HG02885 (cell line): ENCODE data around the gene HINT2.
A peak's percentile ranks its signal among the peaks of the same experiment; 100 is the strongest.

Experiments used
- ATAC-seq: cut with Tn5 transposase; IDR thresholded peaks from one replicate; pipeline ENCODE4 v1.9.1; 2021; ENCODE audit warnings: mild to moderate bottlenecking; ENCODE audit not compliant: unreplicated experiment, poor library complexity

Gene HINT2

DNA sequence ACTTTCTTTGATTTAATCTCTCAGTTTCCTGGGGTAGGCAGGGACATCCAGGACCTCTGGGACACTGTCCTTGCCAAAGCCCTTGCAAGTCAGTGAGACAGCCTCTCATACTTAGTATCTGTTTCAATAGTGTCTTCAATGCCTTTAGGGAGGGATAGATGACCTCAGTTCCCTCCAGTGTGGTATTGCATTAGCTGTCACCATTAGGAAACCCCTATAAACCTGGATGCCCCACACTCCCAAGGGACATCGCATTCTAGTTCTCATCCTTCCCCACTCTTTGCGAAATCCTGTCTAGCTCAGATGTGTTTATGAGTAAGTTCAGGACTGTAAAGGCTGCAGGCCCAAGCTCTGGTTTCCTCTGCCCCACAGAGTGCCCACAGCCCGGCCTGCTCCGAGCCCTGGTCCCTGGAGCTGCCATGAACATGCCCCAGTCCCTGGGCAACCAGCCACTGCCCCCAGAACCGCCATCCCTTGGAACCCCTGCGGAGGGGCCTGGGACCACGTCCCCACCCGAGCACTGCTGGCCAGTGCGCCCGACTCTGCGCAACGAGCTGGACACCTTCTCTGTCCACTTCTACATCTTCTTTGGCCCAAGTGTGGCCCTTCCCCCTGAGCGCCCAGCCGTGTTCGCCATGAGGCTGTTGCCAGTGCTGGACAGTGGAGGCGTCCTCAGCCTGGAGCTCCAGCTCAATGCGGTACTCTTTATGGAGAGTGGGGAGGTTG lies 27.3 kb upstream of the HINT2 start:
- ATAC-seq: no peak

DNA sequence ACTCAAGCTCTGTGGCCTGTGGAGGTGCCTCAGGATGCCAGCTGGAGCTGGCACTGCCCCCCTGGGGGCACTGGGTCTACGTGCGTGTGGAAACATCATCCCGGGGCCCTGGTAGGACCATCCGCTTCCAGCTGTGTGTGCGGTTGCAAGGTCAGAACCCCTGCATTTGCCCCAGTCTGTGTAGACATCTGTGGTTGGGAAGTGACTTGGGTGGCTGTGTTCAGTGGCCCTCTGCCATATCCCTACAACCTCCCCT lies 26.7 kb upstream of the HINT2 start:
- ATAC-seq: no peak

DNA sequence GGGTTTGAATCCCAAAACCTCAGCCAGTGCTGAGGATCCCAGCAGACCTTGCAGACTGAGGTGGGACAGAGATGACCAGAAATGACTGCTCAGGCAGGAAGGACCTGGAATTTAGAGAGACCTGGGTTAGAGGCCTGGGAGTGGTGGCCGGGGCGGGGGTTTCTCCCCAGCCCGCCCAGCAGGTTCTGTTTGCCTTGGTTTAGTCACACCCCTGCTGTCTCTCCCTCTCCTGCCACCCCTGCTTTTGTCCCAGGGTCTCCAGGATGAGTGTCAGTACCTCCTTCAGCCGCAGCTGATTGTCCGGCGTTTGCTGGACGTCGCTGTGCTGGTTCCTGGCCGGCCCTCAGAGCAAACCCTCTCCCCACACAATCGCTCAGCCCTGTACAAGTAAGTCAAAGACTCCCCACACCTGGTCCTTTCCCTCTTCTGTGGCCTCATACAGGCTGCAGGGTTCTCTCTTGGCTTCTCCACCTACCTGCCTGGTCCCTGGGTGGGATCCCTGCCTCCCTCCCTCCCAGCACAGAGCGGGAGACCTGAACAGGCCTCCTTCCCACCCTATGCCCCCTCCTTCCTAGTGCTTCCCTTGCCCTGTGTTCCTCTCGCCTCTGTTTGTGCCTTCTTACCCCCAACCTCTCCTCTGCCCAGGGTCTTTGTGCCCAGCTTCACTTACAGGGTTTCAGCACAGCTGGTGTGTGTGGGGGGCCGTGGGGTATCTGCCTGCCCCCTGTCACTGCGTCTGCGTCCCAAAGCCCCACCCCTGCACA lies 26.2 kb upstream of the HINT2 start:
- ATAC-seq: no peak

DNA sequence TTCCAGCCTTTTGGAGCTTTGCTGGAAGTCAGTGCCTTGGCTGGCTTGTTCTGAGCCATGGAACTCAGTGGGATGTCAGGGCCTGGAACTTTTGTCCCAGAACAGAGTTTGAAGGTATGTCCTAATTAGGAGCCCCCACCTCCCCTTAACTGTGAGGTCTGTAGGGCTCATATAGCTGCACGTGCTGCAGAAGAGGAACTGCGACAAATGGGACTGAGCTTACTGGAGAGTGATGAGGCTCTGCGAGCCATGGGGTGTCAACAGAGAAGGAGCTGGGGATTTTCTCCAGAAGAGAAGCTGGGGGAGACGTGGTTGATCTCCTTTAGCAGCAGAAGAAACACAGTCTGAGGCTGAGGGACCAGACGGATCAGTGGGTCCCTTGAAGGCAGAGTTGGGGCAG lies 25.1 kb upstream of the HINT2 start:
- no peak for ATAC-seq

DNA sequence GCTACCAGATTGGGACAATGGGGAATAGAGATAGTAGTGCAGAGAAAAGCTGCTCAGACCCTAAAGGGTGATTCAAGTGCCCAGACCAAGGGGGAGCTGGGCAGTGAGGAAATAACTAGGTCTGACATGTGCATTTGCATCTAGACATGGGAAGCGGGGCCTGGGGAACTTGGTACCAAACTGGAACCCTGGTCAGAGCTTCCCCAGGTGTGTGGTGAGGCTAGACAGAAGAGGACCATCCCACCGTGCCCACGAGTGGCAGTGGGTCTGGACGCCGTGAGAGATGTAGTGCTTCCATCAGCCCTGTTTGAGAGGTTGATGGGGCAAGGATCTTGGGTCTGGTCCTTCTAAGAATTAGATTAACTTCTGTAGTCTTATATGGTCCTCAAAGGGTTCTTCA lies 21.8 kb upstream of the HINT2 start:
- no peak for ATAC-seq

DNA sequence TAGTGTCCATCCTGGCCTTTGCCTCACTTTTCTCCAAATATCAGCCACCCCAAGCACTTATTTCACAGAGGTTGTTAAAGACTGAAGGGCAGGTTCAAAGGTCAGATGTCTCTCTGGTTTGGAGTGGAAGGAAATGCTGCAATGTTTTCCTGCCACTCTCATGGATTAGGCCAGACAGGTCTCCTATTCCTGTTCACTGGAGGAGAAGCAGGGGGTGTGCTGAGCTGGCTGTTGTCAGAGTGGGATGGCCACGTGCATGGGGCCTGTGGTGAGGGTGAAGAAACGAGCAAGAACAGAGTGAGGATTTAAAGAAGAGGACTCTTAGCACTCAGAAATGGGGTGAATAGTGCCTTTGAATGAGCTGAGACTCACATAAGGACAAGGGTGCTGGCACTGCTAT lies 20.9 kb upstream of the HINT2 start:
- ATAC-seq: no peak

DNA sequence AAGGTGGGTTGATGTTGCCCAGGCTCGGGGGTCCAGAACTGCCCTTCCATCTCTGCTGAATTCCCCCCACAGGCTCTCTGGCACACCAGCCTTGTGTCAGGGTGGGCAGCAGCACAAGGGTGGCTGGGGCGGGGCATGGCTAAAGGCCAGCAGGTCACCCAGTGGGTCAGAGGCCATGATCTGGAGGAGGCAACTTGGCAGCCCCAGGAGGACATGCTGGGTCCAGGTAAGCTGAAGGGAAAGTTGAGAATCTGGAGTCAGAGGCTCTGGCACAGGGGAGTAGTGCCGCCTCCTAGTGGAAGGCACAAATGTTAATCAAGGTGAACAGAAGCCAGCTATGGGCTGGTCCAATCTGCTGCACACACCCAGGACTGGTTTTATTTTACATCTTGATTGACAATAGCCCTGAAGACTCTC lies 20.4 kb upstream of the HINT2 start:
- no peak for ATAC-seq

DNA sequence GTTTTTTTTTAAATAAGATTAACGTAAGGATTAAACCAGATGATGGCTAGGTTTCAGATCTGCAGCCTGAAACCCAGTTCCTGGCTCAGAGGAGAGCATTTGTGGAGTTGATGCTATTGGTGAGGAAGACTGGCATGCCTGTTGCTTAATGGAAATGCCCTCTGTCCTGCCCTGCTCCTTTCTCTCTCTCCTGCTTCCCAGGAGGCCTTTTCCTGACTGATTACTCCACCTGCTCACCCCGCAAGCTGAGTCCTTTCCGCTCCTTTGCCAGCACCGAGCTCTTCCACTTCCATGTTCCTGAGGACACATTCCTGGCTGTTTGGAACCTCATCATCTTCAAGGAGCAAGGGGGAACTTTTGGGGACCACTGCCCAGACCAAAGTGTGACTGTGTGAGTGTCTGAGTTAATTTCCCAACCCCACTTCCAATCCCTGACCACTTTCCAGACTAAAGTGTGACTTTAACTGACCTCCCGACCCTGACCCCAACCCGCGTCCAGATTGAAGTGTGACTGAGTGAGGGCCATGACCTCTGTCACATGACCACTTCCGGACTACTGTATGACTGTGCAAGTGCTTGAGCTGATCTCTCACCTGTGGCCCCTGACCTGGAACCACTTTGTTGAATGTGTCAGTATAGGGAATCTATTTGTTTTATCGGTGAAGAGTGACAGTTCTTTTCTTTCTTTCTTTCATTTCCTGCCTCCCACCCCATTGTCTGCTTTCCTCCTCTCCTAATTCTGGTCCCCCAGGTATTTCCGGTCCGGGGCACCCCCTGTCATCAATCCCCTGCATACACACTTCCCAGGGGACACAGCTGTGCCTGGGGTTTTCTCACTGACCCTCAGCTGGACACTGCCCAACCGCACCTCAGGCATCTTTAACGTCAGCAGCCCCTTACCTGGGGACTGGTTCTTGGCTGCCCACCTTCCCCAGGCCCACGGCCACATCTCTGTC lies 19.7 kb upstream of the HINT2 start:
- no peak for ATAC-seq

DNA sequence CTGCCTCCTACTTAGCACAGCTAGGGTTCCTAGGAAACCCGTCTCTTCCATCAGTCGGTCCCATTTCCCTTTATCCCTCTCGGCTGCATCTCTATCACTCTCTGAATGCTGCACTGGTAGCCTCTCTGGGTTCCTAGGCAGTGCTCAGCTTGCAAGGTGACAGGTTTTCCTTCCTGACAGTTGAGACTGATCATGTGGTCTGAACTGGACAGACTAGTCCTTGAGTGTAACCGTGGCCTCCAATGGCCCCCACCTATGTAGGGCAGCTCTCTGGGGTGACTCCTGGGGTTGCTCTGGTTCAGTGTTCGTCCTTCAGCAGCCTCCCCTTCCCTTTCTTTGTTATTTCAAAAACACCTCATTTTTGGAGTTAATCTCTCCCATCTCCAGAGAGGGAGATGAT lies 18.0 kb upstream of the HINT2 start:
- ATAC-seq: no peak

DNA sequence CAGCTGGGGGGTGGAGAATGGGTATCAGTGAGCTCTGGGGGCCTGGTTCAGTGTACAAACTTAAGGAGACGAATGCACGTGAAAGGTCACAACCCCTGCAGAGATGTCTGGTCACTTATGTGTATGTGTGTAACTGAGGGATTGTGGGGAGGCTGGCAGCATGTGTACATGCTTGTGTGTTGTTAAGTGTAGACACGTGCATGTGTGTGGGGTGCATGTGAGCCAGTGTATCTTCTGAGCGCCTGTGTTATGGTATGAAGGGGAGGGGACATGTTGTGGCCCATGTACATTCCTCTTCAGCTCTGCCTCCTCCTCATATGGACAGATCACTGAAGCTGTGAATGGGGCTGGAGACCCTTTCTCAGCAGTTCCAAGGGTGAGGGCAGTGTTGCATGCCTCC lies 16.2 kb upstream of the HINT2 start:
- ATAC-seq: no peak

DNA sequence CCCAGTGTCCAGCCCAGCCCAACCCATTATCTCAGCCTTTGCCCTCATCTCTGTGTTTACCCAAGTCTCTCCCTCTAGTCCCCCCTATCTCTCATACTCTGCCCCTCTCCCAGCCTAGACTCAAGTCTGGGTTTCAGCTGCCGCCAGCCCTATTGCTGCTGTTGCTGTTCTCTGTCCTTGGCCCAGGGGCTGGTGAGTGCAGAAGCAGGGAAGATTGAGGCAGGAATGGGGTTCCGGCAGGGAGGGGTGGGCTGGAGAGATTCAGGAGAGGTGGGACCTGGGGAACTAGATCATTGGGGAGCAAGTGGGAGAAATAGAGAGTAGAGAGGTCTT lies 14.9 kb upstream of the HINT2 start:
- no peak for ATAC-seq

DNA sequence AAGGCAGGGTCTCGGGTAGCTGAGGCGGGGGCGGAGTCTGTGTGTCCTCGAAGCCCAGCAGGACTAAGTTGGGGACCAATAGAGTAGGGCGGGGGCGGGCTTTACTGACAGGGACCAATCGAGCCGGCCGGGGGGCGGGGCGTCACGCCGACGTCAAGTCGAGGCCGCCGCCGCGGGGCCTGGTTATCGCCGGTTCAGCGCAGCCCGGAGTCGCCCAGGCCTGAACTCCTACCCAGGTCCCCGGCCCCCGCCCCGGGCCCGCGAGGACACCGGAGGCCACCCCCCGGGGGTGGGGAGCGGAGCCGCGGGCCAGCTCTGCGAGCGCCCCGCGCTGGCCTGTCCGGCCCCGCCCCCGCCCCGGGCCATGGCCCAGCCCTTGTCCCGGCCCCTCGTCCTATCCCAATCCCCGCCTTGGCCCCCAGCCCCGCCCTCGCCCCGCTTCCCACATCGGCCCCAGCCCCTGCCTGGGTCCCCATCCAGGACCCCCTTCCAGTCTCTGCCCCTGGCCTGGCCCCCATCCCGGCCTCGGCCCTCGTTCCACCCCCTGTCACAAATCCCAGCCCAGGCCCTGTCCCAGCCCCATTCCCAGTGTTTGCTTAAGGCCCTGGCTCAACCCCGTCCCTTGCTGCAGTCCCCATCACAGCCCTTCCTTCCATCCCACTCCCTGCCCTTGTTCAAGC lies 14.4 kb upstream of the HINT2 start, which contains the start of gene TMEM8B:
TSS of gene TMEM8B (plus strand) at position 145 of the 680 bp plus-strand sequence. CDS start at position 365, 220 bp downstream.
- ATAC-seq: peak; percentile 80

DNA sequence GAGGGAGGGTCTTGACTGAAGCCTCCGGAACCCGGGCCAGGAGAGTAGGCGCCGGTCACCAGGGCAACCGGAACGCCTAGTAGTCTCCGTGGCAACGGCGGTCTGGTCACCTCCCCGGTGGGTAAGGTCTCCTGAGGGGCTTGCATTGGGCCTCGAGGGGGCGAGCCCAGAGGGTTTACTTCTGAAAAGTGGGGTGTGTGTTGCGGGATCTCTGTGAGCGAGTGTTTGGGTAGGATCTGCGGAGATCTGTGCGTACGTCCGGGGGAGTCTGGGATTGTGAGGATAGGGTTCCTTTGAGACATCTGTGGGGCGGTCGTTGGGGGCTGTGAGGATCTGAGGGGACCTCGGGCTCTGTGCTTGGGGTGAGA lies 13.9 kb upstream of the HINT2 start, which contains the start of gene FAM221B:
TSS of gene FAM221B (minus strand) at position 17 of the 368 bp plus-strand sequence. CDS start 2,571 bp downstream, outside the sequence.
- ATAC-seq: no peak

DNA sequence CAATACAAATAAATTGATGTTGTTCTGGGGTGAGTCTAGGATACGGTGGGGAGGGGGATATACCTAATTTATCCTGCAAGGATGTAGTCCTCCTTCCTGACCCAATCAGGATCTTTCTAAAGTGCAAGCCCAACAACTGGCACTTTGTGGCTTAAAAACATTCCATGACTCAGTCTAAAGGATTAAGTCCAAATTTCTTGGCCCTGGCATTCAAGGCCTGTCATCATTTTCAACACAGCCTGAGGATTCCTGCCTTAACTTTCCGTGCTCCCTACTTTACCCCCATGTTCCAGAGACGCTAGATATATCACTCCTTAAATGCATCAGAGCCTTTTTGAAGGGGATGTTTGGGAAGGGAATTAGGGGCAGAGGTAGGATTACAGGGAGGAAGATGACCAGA lies 12.6 kb upstream of the HINT2 start:
- ATAC-seq: no peak

DNA sequence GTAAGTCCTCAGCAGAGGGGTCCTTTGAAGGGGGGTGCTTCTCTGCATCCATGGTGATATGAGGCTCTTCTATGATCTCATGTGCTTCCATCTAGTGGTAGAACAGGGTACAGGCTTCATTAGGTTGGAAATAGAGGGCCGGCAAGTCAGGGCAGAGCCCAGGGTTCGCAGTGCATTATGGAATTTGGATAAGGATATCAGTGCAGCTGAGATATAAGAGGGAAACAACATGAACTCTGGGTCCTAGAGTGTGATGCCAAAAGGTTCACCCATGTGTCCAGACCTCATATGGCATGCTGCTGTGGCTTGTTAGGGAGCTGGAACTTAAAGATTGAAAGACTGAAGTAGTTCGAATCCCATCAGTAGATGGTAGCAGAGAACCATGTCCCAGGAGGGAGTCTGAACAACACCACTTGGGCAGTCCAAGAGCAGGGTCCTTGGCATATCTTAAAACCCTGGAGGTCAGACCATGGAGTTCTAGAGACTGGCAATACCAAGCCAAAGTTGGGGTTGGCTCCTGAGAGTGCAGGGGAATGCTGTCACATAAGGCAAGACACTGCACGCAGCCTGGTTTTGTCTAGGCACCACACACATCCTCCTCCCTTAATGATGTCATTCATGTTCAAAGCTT lies 11.3 kb upstream of the HINT2 start:
- ATAC-seq: peak; percentile 49

DNA sequence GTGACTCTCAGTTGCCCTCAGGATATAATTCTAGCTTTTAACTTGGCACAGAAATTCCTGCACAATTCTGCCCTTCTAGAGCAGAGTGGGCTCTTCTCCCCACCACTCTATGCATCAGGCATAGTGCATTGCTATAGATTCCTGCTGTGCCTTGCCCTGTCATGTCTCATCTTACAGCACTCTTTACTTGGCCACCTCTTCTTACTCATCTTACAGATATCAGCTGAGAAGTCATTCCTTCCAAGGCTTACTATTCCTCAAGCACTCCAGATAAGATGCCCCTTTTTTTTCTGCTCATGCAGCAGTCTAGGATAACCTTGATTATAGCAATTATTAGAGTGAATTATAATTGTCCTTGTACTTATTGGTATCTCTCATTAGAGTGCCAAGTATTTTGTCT lies 8.1 kb upstream of the HINT2 start:
- no peak for ATAC-seq

DNA sequence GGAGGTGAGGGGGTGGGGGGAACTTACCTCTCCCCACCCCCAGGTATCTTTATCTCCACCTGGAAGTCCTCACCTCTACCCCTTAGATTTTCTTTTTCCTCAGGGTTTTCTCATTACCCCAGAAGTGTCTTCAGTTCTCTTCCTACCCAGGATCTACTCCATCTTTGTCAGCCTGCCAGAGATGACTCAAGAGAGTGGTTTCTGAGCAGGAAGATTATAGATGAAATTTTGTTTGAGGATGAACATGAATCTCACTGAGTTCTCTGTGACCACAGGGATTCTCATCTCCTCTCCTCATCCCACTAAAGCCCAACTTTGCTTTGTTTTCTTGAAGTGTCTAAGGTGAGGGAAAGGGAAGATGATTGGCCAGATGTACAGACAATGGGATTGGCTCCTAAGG lies 5.2 kb upstream of the HINT2 start:
- ATAC-seq: no peak

DNA sequence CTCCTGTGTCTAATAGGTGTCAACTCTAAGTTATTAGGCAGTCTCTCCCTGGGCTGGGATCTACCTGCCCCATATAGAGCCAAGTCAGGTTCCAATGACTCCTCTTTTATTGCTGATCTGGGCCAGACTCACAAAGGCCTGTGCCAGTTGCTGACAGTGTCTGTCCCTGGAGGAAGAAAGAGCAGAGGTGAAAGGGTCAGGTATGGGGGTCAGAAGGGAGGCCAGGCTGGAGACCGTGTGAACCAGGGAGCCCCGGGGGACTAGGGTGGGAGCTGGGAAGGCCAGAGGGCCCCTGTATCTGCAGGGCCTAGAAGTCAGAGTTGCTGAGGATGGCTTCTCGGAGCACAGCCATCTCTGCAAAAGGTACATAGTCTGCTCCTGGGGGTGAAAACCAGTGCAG lies 3.5 kb upstream of the HINT2 start:
- ATAC-seq: no peak

DNA sequence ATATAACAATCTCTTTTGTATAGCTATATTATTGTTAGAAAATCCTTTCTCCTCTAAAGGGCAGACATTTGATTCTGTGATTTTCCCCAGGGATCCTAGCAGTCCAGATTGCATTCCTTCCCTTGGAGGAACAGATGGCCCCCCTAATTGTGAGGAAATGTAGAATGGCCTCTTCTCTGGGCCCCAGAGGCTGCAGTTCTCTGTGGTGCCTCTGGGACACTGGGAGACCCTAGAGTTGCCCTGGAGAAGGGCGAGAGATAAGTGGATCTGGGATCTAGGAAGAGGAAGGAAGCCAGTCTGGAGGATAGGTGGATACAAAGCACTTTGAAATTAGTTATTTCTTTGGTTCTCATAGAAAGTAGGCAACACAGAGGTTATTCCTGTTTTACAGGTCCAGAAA lies 1.9 kb upstream of the HINT2 start:
- no peak for ATAC-seq
